Uterus (tissue), 4 donors: ENCODE data around the gene ITSN1. TPM values are rescaled to one million over a fixed set of nuclear protein-coding genes. Genes with fewer than 3 reads are reported as not detected.
A peak's percentile ranks its signal among the peaks of the same experiment; 100 is the strongest.

Experiments used
- DNase-seq, 2 donors: peaks; one replicate each; pipeline ENCODE4 v3.0.0-alpha.2; 2019 to 2020
- H3K27ac ChIP-seq, 2 donors: fragments of 200-600 bp; sonication (generic); 1 replicate in 1 of 2; 2 replicates in 1 of 2; pipeline ENCODE4 v1.5.1; 2016 to 2018
- H3K27me3 ChIP-seq, 2 donors: fragments of 200-600 bp; sonication (generic); one replicate each; pipeline ENCODE4 v1.5.1; 2018 to 2019; ENCODE audit warnings: control low read depth in 1 of 2
- H3K36me3 ChIP-seq, 2 donors: fragments of 200-600 bp; sonication (generic); one replicate each; pipeline ENCODE4 v1.5.1; 2019; ENCODE audit warnings: control low read depth in 1 of 2
- H3K4me1 ChIP-seq, 2 donors: fragments of 200-600 bp; sonication (generic); one replicate each; pipeline ENCODE4 v1.5.1; 2018 to 2019; ENCODE audit warnings: control low read depth in 1 of 2
- H3K4me3 ChIP-seq, 2 donors: fragments of 200-600 bp; sonication (generic); 1 replicate in 1 of 2; 2 replicates in 1 of 2; pipeline ENCODE4 v1.5.1; 2018 to 2019; ENCODE audit warnings: mild to moderate bottlenecking in 1 of 2
- H3K9me3 ChIP-seq, 2 donors: fragments of 200-600 bp; sonication (generic); one replicate each; pipeline ENCODE4 v1.5.1; 2019; ENCODE audit warnings: control low read depth in 1 of 2
- POLR2A ChIP-seq, 2 donors: fragments of 450-650 bp; IDR thresholded peaks; one replicate each; pipeline ENCODE4 v1.6.1; 2016; ENCODE audit warnings: antibody characterized with exemption in 2 of 2, mild to moderate bottlenecking in 1 of 2, moderate library complexity in 1 of 2
- intact Hi-C: fragments of 100-400 bp; cut with DNase I; formaldehyde crosslinking; loops from one replicate; pipeline ENCODE4 v1.15.1; 2023; ENCODE audit warnings: low total_unique reads
- total RNA-seq, 4 donors: library from RNA; depleted of rRNA in 3 of 4; stranded (reverse); fragments of >200 nt in 3 of 4; gene quantifications; one replicate each; pipeline versions ENCODE4 v1.1.0 to v1.2.4, GENCODE V29; 2014 to 2023
- TF ChIP-seq, protein P1 (sequence below), 4 experiments: fragments of 200-600 bp in 2 of 4; fragments of 450-650 bp in 2 of 4; sonication (generic) in 2 of 4; IDR thresholded peaks; one replicate each; pipeline ENCODE4 v1.5.1; 2016 to 2019; ENCODE audit warnings: antibody characterized with exemption in 4 of 4, mild to moderate bottlenecking in 2 of 4, moderate library complexity in 1 of 4
- donor health status: DM: yes; HTN: yes; CAD: no.

ITSN1 gene
- total RNA-seq, 4 donors from 2014 or later, result 21.8 to 77.4 (median 48.1) TPM

DNA sequence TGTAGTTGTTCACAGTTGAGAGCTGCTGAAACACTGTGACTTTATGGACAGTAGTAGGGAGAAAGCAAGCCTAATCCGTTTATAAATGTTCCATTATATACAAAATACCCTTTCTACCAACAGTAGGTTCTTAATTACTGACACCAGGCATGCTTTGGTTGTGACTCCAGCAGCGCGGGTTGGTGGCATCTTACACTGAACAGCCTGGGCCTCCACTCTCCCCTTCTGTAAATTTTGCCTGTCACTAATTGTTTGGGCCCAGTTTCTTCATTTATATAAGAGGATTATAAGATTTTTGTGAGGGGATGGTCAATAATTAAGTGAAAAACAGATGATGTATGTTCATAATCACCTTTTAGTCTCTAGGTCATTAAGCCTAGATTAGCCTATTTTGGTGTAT, 58.2 kb downstream of the ITSN1 start:
- Histone ChIP-seq H3K27me3 (no peaks in the 10 kb centered on the region), H3K9me3 (no peaks in the 10 kb centered on the region), H3K27ac (no peak overlapping the region), H3K4me3 (no peak overlapping the region), H3K4me1 (peaks cover 0 to 2% of the 10 kb centered on the region in 2 donors), H3K36me3 (no peaks in the 10 kb centered on the region)
- DNase-seq, result no peak
- intact Hi-C loops, result no loop called here
- TF ChIP-seq, protein P1, sequence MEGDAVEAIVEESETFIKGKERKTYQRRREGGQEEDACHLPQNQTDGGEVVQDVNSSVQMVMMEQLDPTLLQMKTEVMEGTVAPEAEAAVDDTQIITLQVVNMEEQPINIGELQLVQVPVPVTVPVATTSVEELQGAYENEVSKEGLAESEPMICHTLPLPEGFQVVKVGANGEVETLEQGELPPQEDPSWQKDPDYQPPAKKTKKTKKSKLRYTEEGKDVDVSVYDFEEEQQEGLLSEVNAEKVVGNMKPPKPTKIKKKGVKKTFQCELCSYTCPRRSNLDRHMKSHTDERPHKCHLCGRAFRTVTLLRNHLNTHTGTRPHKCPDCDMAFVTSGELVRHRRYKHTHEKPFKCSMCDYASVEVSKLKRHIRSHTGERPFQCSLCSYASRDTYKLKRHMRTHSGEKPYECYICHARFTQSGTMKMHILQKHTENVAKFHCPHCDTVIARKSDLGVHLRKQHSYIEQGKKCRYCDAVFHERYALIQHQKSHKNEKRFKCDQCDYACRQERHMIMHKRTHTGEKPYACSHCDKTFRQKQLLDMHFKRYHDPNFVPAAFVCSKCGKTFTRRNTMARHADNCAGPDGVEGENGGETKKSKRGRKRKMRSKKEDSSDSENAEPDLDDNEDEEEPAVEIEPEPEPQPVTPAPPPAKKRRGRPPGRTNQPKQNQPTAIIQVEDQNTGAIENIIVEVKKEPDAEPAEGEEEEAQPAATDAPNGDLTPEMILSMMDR (IDR thresholded peaks at IDR 0.05), result no peak
- TF ChIP-seq POLR2A (IDR thresholded peaks at IDR 0.05), result no peak

DNA sequence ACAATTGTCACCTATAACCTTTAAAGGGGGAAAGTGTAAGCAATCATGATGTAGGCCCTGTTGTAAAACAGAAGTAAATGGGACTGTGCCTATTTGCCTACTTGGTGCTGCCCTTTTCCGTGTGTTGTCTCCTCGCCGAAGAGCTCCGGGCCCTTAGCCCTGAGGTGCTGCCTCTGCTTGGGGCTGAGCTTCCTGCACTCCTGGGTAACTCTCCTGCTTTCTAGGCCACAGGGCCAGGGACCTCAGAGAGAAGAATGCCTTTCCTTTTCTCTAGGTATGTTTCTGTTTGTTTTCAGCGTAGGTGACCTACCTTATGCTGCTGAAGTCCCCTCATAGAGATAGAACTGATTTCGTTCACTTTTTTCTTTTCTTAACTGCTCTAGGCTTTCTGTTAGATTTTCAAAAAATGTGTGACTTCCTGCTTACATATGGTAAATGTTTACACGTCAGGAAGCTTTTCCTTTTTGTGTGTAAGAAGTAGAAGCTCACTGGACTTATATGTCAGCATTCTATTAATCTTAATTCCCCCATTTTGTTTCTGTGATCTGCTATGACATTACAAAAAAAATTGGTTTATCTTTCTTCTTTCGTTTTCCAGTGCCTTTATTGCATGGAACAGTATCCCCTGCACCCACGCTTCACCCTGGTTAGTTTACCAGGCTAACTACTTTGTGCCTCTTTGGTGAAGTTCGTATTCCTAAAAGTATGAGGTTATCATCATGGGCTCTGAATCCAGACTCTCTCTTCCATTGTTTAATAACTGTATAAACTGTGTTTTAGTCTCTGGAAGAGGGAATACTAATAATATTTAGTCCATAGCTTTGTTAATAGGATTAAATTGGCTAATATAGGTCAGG, 61.7 kb downstream of the ITSN1 start:
- Histone ChIP-seq H3K4me1 (no peaks in the 10 kb centered on the region), H3K27ac (peak overlapping the region in 1 of 2 donors; percentile 17), H3K9me3 (no peaks in the 10 kb centered on the region), H3K36me3 (no peaks in the 10 kb centered on the region), H3K4me3 (no peak overlapping the region), H3K27me3 (no peaks in the 10 kb centered on the region)
- TF ChIP-seq, protein P1 (IDR thresholded peaks at IDR 0.05), result no peak
- TF ChIP-seq POLR2A (IDR thresholded peaks at IDR 0.05), result no peak
- intact Hi-C loops, result no loop called here
- no peak for DNase-seq

DNA sequence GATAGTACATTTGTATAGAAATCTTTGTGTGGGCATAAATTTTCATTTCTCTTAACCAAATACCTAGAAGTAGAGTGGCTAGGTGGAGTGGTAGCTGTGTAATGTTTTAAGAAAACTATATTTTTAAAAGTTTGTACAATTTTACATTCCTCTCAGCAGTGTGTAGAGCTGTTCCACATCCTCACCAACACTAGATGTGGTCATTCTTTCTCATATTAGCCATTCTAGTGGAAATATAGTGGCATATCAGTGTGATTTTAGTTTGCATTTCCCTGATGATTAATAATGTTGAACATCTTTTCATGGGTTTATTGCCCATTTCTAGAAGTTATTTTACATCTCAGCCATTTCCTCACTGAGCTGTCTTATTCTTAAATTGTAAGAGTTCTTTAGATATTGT, 65.5 kb downstream of the ITSN1 start:
- Histone ChIP-seq H3K27me3 (no peaks in the 10 kb centered on the region), H3K4me3 (no peak overlapping the region), H3K9me3 (no peaks in the 10 kb centered on the region), H3K36me3 (no peaks in the 10 kb centered on the region), H3K27ac (no peak overlapping the region), H3K4me1 (no peaks in the 10 kb centered on the region)
- intact Hi-C loops, result no loop called here
- TF ChIP-seq, protein P1 (IDR thresholded peaks at IDR 0.05), result no peak
- no peak for TF ChIP-seq POLR2A (IDR thresholded peaks at IDR 0.05)
- DNase-seq, result no peak

DNA sequence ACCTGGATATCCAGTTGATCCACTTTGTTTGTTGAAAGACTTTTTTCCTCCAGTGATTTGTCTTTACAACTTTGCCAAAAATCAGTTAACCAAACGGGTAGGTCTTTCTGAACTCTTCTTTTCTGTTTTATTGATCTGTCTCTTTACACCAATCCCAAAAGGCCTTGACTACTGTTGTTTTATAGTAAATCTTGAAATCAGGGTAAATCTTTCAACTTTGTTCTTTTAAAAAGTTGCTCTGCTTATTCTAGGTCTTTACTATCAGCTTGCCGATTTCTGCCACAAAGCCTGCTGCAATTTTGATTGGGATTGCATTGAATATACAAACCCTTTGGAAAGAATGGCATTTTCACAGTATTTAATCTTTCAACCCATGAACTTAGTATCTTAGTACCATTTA, 66.6 kb downstream of the ITSN1 start:
- H3K27ac ChIP-seq, result no peak overlapping the region
- TF ChIP-seq POLR2A (IDR thresholded peaks at IDR 0.05), result no peak
- TF ChIP-seq, protein P1 (IDR thresholded peaks at IDR 0.05), result no peak
- no peak for DNase-seq
- no peak overlapping the region for H3K4me3 ChIP-seq
- H3K36me3 ChIP-seq, result no peaks in the 10 kb centered on the region
- H3K4me1 ChIP-seq, result no peaks in the 10 kb centered on the region
- no peaks in the 10 kb centered on the region for H3K9me3 ChIP-seq
- no peaks in the 10 kb centered on the region for H3K27me3 ChIP-seq
- intact Hi-C loops, result no loop called here

DNA sequence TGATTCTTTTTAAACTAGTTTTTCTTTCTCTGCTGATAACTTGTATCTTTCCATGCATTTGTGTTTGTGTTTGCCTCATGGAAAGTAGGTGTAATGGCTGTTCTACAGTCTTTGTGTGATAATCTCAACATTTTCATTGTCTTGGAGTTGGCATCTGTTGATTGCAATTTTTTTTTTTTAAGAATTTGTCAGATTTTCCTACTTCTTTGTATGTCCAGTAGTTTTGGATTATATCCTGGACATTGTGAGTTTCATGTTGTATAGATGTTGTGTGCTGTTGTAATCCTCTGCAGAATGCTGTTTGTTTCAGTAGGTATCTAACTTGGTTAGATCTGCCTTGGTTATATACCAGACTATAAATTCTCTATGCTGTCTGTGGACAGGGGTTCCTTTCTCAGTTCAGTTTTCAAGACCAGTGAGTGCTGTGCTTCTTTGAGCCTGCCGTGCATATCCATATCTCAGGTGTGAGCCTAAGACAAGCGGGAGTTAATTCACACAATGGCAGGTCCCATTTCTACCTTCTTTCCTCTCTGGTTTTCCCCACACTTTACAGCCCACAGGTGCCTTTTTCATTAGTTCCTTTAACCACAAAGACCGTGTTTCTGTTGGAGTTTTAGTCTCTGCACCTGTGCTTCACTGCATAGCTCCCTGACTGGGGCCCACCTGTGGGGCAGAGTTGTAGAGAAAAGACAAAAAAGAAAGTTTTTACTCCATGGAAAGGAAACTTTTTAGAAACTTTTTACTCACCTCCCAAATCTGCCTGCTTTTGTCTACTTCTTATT, 69.9 kb downstream of the ITSN1 start:
- H3K4me1 ChIP-seq, result no peaks in the 10 kb centered on the region
- H3K27me3 ChIP-seq, result no peaks in the 10 kb centered on the region
- H3K36me3 ChIP-seq, result no peaks in the 10 kb centered on the region
- no peak for TF ChIP-seq POLR2A (IDR thresholded peaks at IDR 0.05)
- TF ChIP-seq, protein P1 (IDR thresholded peaks at IDR 0.05), result no peak
- intact Hi-C loops, result no loop called here
- no peak overlapping the region for H3K27ac ChIP-seq
- no peak overlapping the region for H3K4me3 ChIP-seq
- H3K9me3 ChIP-seq, result no peaks in the 10 kb centered on the region
- no peak for DNase-seq
